Kasumi-1 (cell line): Measurements from ENCODE around the gene GLIPR1.
A peak's percentile ranks its signal among the peaks of the same experiment; 100 is the strongest.
"Not testable (repeated sequence)": the region's sequence is repeated elsewhere in the genome, so short reads cannot be mapped to it uniquely, and the experiment has no call there.

ENCODE experiments used
- DNase-seq, 2 experiments: peaks; one replicate each; lab custom pipeline; 2025; lab: John Stamatoyannopoulos, UW

The GLIPR1 gene

DNA sequence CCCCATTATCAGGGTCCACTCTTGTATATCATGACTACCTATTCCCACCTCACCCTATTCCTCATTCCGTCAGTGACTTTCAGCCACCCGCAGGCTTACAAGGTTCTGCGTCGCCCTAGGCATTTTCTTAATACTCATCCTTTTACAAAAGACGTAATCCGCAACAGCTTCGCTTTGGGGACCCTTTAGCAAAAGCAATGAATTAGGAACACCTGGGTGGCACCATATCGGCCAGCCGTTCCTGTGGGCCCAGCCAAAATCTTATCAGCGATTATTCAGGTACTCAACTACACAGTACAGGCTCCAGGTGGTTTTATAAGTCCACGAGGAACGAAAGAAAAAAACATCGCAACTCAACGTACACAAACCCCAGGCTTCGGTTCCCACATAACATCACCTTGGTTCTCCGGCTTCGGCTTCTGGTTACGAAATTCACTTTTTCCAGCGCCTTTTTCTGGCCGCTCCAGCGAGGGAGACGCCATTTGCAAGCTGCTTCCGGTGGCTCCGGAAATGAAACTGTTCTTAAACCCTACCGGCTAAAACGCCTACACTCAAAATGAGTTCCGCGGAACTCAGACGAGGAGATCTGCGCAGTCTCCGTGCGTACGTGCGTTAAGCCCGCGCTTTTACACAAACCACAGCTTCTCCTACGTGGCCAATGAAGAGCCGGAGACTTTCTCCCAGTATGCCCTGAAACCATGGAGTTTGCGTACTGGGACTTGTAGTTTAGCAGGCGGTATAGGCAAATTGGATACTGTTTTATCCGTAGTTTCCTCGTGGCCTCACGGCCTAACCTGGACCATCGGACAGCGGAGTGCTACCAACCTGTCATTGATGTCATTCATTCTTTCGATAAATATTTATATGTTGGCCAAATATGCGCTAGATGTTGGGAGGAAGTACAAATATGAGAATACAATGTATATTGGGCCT lies 30.8 kb downstream of the GLIPR1 start, which contains the start of gene KRR1:
KRR1 (minus strand) TSS at position 494 of the 933 bp plus-strand sequence; CDS start at position 482, 12 bp downstream.
- peak; percentile 99 for DNase-seq

DNA sequence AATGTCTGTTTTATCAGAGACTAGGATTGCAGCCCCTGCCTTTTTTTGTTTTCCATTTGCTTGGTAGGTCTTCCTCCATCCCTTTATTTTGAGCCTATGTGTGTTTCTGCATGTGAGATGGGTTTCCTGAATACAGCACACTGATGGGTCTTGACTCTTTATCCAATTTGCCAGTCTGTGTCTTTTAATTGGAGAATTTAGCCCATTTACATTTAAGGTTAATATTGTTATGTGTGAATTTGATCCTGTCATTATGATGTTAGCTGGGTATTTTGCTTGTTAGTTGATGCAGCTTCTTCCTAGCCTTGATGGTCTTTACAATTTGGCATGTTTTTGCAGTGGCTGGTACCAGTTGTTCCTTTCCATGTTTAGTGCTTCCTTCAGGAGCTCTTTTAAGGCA lies 40.7 kb downstream of the GLIPR1 start:
- not testable (repeated sequence) for DNase-seq

DNA sequence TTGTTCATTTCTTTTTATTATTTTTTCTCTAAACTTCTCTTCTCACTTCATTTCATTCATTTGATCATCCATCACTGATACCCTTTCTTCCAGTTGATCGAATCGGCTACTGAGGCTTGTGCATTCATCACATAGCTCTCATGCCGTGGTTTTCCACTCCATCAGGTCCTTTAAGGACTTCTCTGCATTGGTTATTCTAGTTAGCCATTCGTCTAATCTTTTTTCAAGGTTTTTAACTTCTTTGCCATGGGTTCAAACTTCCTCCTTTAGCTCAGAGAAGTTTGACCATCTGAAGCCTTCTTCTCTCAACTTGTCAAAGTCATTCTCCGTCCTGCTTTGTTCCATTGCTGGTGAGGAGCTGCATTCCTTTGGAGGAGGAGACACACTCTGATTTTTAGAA lies 41.6 kb downstream of the GLIPR1 start:
- not testable (repeated sequence) for DNase-seq

DNA sequence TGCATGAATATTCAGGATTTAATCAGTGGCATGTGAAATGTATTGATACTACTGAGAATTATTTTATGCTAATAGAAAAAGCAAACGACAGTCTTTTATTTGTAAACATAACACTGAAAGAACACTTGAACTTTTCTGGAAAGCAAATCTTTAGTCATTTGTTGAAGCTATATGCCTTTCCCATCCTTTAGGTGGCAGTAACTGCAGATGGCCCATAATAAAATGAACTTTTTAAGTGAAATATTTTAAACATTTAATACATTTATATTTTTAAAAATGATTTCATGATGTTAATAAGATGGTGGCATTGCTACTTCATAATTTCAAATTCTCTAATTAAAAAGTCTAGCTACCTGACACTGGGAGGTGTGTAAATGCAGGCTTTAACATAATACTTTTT lies 44.7 kb downstream of the GLIPR1 start:
- no peak for DNase-seq

DNA sequence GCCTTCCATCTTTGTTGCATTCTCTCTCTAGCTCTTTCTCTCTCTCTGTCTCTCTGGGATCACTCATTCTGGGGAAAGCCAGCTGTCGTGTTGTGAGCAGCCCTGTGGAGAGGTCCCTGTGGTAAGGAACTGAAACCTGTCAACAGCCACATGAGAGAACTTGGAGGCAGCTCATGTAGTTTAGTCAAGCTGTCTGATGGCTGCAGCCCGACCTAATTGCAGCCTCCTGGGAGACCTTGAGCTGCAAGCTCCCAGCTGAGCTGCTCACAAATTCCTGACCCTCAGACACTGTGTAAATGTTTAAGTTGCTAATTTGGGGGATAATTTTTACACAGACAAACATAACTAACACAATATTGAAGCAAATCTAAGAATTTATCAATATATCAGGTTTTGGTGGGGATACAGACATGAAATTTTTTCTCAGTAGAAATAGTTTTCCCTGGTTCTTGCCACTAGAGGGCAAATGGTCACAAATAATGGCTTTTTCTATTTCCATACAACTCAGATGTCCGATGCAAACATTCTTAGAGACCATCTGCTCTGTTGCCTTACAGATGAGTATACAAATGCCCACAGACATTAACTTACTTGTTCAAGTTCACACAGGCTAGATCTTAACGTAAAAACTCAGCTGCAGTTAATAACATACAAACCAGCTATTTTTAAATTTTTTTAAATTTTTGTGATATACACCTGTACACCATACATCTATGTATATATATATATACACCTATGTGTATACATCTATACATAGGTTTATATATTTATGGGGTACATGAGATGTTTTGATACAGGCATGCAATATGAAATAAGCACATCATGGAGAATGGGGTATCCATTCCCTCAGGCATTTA lies 46.3 kb downstream of the GLIPR1 start:
- DNase-seq = peak; percentile 56 to 79

DNA sequence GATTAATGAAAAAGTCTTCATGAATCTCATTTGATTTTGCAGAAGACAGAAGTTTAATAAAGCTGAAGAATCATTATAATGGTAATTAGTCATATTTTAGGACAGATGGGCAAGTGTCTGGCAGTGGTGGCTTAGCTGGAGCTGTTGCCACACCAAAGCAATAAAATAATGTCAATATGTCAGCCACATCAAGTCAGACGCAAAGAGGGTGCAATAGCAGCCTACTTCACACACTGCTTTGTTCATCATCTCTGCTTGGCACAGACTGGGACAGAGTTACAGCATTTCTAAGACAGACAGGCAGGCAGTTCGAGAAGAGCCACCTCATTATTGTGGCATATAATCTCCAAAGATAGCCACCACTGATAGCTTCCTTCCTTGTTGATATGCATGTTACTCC lies 47.7 kb downstream of the GLIPR1 start:
- DNase-seq = no peak

DNA sequence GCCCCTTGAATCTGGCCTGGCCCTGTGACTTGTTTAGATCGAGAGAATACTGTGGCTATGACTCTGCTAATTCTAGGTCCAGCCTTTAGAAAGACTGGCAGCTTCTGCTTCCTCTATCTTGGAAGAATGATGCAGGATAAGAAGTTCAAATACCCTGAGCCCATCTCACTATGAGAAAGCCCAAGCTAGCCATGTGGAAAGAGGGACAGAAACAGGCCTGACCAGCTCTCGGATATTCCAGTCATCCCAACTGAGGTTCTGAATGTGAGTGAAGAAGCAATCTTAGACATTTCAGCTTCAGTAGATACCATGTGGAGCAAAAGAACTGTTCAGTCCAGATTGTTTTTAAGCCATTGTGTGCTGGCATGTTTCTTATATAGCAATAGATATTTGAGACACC lies 48.1 kb downstream of the GLIPR1 start:
- DNase-seq = no peak

DNA sequence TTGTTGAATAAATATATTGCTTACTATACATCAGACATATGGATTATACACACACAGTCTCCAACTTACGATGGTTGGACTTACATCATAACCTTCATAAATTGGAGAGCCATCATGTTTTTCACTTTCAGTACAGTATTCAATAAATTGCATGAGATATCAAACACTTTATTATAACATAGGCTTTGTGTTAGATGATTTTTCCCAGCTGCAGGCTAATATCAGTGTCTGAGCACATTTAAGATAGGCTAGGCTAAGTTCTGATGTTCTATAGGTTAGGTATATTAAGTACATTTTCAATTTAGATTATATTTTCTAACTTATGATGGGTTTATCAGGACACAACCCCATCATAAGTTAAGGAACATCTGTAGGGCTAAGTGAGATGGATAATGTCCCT lies 48.8 kb downstream of the GLIPR1 start:
- no peak for DNase-seq

DNA sequence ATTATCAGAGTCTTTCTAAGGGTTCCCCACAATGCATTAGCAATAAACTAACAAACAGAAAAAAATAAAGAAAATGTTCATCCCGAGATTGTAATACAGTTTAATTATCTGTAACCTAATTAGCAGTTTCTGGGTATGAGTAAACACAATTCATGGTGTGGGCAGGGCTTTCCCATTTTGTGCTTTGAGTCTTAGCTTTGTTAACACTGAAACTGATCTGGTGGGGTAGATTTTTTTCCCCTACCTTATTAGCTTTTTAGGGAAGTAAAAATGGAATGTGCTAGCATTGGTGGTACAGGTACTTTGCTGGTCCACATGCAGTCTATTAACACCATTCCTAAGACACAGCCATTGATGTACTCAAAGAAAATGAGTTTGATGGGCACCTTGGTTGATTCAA lies 49.3 kb downstream of the GLIPR1 start:
- DNase-seq = no peak

DNA sequence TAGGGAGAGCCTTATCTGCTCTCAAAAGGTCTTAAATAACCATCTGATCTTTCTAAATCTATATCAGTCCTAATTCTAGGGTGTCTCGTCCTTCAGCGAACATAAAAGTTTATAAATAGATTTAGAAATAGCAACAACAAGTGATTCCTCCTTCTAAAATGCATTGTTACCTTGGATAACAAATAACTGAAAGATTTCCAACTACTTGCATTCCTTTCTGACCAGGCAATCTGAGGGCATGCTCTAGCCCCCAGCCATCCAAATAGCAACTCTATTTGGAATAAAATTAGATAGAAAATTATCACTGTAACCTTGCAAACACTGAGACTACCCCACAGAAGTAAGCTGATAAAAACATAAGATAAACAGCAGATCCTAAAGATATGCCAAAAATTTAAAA lies 52.7 kb downstream of the GLIPR1 start:
- no peak for DNase-seq

DNA sequence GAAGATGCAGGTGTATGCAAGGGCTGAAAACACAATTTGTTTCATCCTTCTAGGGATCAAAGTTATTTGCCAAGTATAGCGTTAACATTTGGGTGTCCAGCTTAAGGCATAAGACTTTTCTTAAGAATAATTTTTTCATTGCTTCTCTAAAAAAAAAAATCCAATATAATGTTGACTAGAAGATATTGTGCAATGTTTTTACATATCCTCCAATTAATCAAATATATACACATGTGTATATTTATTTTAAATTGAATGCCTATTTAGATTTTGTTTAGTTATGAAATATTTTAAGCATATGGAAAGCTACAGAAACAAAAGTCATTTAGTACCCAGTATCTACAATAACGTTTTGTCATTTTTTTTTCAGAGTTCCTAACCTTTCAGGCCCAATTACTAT lies 59.3 kb downstream of the GLIPR1 start:
- DNase-seq = no peak

DNA sequence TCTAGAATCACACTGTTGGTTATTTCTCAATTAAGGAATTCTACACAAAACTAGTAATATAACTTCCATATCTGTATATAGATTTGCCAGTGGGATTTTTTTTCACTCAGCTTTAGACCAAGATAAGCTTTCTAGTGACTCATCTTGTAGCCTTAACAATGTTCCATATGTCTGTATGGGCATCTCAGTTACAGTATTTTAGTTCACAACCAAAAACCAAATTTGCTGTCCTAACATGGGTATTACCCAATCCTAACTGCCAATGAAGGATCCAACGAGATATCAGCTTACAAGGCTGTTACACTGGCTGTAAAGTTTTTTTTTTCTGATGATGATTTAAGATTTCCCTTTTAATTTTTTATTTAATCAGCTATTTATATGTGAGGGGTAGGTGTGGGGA lies 62.4 kb downstream of the GLIPR1 start:
- no peak for DNase-seq

DNA sequence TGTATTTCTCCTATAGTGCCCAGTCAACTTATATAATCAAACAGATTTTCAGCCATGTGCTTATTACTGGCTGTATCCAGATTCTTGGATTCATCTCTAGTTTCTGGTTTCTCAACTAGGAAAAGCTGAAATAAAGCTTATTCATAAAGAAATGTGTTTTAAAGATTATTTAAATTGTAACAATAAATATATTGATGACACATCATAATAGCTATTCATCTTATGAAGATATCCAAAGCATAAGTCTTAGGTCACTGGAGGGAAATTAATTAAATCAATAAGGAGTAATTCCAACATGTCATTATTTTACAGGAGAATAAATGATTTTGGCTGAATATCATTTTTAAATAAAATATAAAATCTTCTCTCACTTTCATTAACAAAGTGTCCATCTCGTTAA lies 63.0 kb downstream of the GLIPR1 start:
- DNase-seq = no peak

DNA sequence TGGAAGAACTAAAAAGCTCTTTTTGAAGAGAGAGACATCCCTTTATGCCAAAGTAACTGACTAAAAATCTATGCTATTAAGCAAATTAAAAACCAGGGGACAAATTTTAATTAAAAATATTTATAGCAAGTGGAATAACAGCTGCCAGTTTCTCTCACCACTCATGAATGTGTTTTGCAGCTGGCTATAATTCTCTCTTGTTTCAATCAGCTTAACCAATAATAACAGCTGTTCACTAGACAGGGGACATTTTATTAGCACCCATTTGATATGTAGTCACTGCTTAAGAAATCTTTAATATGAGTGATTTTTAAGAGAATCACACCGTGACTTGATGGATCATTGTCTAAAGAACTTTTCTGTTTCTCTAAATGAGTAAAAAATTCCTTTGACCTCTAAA lies 65.1 kb downstream of the GLIPR1 start:
- no peak for DNase-seq

DNA sequence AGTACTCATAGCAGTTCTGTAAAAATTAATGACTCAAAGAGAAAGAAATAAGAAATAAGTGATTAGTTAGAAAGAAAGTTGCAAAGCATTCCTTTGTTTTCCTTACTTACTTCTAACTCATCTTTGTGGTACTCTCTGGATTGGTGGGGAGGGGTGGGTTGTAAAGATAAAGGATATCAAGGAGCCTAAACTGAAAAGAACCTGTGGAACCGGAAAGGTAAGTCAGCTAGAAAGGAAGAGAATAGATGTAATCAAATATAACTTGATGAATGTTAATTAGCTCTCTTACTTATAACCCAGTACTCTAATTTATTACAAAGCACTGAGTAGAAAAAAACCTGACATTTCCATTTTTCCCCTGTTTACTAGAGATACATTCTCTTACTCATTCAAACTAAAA lies 68.3 kb downstream of the GLIPR1 start:
- no peak for DNase-seq

DNA sequence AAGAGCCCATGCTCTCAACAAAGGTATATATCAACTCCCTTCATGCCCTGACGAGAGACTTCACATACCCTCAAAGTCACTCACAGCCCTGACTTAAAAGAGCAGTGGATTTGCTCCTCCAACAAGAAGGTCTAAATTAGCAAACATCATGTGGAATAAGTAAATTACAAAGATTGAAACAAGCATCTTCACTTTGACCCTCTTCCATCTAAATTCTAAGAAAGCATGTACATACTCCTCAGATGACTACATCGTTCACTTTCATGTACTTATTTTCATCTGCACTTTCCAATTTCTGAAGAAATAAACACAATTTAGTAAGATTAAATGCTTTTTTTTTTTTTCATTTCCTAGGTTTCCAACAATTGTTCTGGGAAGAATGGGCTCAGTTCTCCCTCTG lies 69.4 kb downstream of the GLIPR1 start:
- no peak for DNase-seq

DNA sequence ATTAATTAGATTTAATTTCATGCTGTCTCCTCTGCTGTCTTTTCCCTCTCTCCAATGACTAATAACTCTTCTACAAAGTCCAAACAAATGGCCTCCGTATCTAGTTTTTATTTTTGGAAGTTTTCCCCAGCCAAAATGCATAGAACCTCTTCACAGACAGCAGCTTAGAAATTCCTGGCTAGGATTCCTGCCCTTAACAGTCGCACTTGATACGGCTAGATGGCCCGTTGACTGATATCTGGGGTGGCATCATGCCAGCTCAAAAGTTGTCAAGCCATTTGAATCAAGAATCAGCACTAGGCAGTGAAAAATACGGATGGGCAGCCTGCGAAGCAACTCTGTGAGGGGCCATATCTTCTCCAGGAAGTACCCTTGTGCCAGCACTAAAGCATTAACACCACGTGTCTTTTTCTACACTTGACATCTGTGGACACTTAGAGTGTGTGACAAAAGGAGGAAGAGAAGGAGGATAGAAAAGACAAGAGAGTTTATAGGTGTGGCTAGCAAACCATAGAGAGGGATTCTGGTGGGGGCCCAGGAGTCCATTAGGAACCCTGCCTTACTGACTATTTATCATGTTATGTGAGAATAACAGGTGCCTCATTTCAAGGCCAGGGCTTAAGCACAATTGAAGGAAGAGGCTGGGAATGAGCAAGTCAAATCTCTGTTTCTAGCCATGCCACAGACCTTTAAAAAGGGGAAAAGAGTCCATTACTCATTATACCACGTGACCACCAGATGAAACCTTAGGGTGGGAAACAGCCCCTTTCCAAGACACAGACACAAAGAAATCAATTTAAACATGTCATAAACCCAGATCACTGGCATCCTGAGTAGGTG lies 70.1 kb downstream of the GLIPR1 start:
- DNase-seq = no peak

DNA sequence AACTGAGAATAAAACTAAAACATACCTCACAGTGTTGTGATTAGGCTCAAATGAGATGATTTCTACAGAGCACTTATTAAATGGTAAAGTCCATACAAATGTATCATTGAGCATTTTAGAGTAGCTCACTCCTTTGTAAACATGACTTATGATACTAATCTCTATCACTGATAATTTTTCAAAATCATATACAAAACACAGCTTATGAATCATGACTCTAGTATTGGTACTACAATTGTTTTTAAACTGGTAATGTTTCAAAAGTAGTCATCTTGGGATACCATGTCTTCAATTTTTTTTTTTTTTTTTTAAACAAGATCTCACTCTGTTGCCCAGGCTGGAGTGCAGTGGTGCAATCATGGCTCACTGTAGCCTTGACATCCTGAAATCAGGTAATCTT lies 70.9 kb downstream of the GLIPR1 start:
- no peak for DNase-seq

DNA sequence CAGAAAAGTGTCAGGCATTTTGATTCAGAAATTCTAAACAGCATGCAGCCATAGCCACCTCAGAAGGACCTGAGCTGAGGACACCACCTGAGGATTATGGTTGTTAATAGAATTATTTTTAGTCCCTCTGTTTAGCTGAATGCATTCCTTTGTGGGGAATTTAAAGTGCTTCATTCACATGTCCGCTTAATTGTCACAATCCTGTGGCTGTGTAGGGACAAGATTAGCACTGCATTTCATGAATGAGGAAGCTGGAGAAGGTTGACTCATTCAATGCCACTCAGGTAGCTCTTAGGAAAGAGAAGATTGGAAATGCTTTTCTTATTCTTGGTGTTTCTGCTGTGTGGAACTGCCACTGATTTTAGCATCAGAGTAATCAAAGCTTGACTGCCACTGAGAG lies 72.8 kb downstream of the GLIPR1 start:
- peak in 1 of 2 experiments; percentile 11 for DNase-seq
